HepG2 (cell line): ENCODE results near the gene PTK7. TPM values are rescaled to one million over a fixed set of nuclear protein-coding genes. Genes with fewer than 3 reads are reported as not detected.

ENCODE experiments used
- ATAC-seq: fragments of 200-7000 bp; cut with Tn5 transposase; 3 replicates; pipeline ENCODE4 v1.9.1; 2020; ENCODE audit warnings: mild to moderate bottlenecking, moderate library complexity
- BruUV-seq: library from RNA; stranded (reverse); fragments of 400-500 nt; replicated peaks from 2 replicates; lab custom pipeline; 2021; lab: Mats Ljungman, UMichigan
- CTCF ChIA-PET: fragments of 300-600 bp; formaldehyde crosslinking; extraction: SDS; loops from one replicate; lab custom pipeline; 2021; ENCODE audit warnings: low total read pairs, inconsistent platforms, low intra/inter-chr PET ratio; lab: Yijun Ruan, JAX
- POLR2A ChIA-PET: fragments of 350-600 bp; sonication (Branson Sonifier 250); formaldehyde crosslinking; loops from one replicate; lab custom pipeline; 2020; ENCODE audit warnings: antibody characterized with exemption, inconsistent platforms; lab: Yijun Ruan, JAX
- DNase-seq: peaks from one replicate; pipeline ENCODE4 v3.0.0-alpha.2; 2015; ENCODE audit warnings: low spot score
- FAIRE-seq: peaks from 3 replicates; lab custom pipeline; 2011; peaks lifted over from hg19 to GRCh38; lab: Jason Lieb, UNC
- H2AFZ ChIP-seq: one replicate; pipeline ENCODE4 v1.6.1; 2011; ENCODE audit warnings: low read length, inconsistent platforms
- H3K27ac ChIP-seq: fragments of 300-600 bp; 3 replicates; pipeline ENCODE4 v1.8.0; 2011; ENCODE audit warnings: mixed run types, mild to moderate bottlenecking, mixed read lengths, low read length, inconsistent platforms; ENCODE audit not compliant: insufficient read depth; ENCODE audit errors: extremely low read length
- H3K27me3 ChIP-seq, 2 experiments: fragments of 200-600 bp in 1 of 2; 2 replicates in 1 of 2; 3 replicates in 1 of 2; pipeline versions ENCODE4 v1.6.0 to v1.8.0; 2011; ENCODE audit warnings: low read length in 2 of 2, mild to moderate bottlenecking in 2 of 2, moderate library complexity in 2 of 2, inconsistent platforms in 1 of 2; ENCODE audit not compliant: insufficient read depth in 2 of 2, control insufficient read depth in 1 of 2
- H3K36me3 ChIP-seq, 2 experiments: fragments of 200-600 bp in 1 of 2; replicated peaks in 1 of 2; 2 replicates in 1 of 2; 3 replicates in 1 of 2; pipeline versions ENCODE4 v1.5.1 to v1.8.0; 2011; ENCODE audit warnings: low read length in 2 of 2, inconsistent platforms in 1 of 2; ENCODE audit not compliant: insufficient read depth in 2 of 2, control insufficient read depth in 1 of 2
- H3K4me1 ChIP-seq: 2 replicates; pipeline ENCODE4 v1.5.1; 2012; ENCODE audit warnings: low read length, inconsistent platforms; ENCODE audit not compliant: insufficient read depth
- H3K4me2 ChIP-seq: 2 replicates; pipeline ENCODE4 v1.6.0; 2011; ENCODE audit warnings: low read depth, low read length, inconsistent platforms
- H3K4me3 ChIP-seq, 3 experiments: fragments of 200-600 bp in 1 of 3; sonication (generic), shearing (Covaris generic) in 1 of 3; replicated peaks in 1 of 3; 2 replicates each; pipeline ENCODE4 v1.5.1; 2011 to 2016; ENCODE audit warnings: low read length in 3 of 3, inconsistent platforms in 2 of 3, low read depth in 2 of 3, mild to moderate bottlenecking in 2 of 3, control low read depth in 1 of 3, mixed read lengths in 1 of 3; ENCODE audit not compliant: insufficient read depth in 1 of 3
- H3K79me2 ChIP-seq: one replicate; pipeline ENCODE4 v1.6.1; 2011; ENCODE audit warnings: low read length, inconsistent platforms; ENCODE audit not compliant: insufficient read depth
- H3K9ac ChIP-seq: 2 replicates; pipeline ENCODE4 v1.6.0; 2011; ENCODE audit warnings: mild to moderate bottlenecking, low read depth, low read length, inconsistent platforms; ENCODE audit not compliant: insufficient read depth
- H3K9me3 ChIP-seq: 2 replicates; pipeline ENCODE4 v1.5.1; 2012; ENCODE audit warnings: mild to moderate bottlenecking, low read length
- H4K20me1 ChIP-seq: 2 replicates; pipeline ENCODE4 v1.6.0; 2011; ENCODE audit warnings: inconsistent platforms, mild to moderate bottlenecking, low read length, moderate library complexity; ENCODE audit not compliant: insufficient read depth
- AGO2 ChIP-seq: fragments of 200-400 bp; formaldehyde crosslinking; optimal IDR thresholded peaks from 2 replicates; pipeline ENCODE3; 2017; ENCODE audit warnings: mild to moderate bottlenecking, low read depth, low read length, moderate library complexity
- ATF7-NPFF ChIP-seq: sonication (generic); formaldehyde crosslinking; IDR thresholded peaks from 2 replicates; pipeline ENCODE4 v1.8.1; 2023; ENCODE audit warnings: mild to moderate bottlenecking, low read depth, missing genetic modification reagents, moderate library complexity
- BORCS8-MEF2B ChIP-seq: sonication (generic); formaldehyde crosslinking; IDR thresholded peaks from 2 replicates; pipeline ENCODE4 v1.8.0; 2022; ENCODE audit warnings: mild to moderate bottlenecking, missing genetic modification reagents
- CEBPG ChIP-seq: IDR thresholded peaks from 2 replicates; pipeline ENCODE4 v1.6.1; 2016
- DBP ChIP-seq: sonication (generic); formaldehyde crosslinking; IDR thresholded peaks from 2 replicates; pipeline ENCODE4 v1.4.0; 2020; ENCODE audit warnings: missing genetic modification reagents; ENCODE audit errors: not compliant biosample characterization
- HNF4A ChIP-seq: sonication (generic); formaldehyde crosslinking; IDR thresholded peaks from 2 replicates; pipeline ENCODE4 v1.4.0; 2020; ENCODE audit warnings: missing genetic modification reagents
- HOXA3 ChIP-seq: sonication (generic); formaldehyde crosslinking; IDR thresholded peaks from 2 replicates; pipeline ENCODE4 v1.5.0; 2020; ENCODE audit warnings: missing genetic modification reagents
- KLF15 ChIP-seq: sonication (generic); formaldehyde crosslinking; IDR thresholded peaks from 2 replicates; pipeline ENCODE4 v1.8.1; 2023; ENCODE audit warnings: borderline replicate concordance, mild to moderate bottlenecking, inconsistent platforms, missing genetic modification reagents, mixed read lengths
- MBNL3 ChIP-seq: fragments of 250-450 bp; sonication (Bioruptor Pico); conservative IDR thresholded peaks from 2 replicates; pipeline ENCODE4 v1.8.0; 2022; ENCODE audit warnings: mild to moderate bottlenecking, inconsistent platforms
- NKX3-1 ChIP-seq: sonication (generic); formaldehyde crosslinking; IDR thresholded peaks from 2 replicates; pipeline ENCODE4 v1.5.0; 2020; ENCODE audit warnings: missing genetic modification reagents
- NRL ChIP-seq: sonication (generic); formaldehyde crosslinking; IDR thresholded peaks from 2 replicates; pipeline ENCODE4 v1.5.0; 2020; ENCODE audit warnings: missing genetic modification reagents, mild to moderate bottlenecking, moderate library complexity, borderline replicate concordance
- PCBP2 ChIP-seq: fragments of 200-400 bp; formaldehyde crosslinking; optimal IDR thresholded peaks from 2 replicates; pipeline ENCODE3; 2018; ENCODE audit warnings: low read length, low read depth; ENCODE audit not compliant: poor library complexity, severe bottlenecking
- RAD21 ChIP-seq: fragments of 450-650 bp; formaldehyde crosslinking; IDR thresholded peaks from 2 replicates; pipeline ENCODE4 v1.5.0; 2020; ENCODE audit warnings: mild to moderate bottlenecking
- SRY ChIP-seq: sonication (generic); formaldehyde crosslinking; IDR thresholded peaks from 2 replicates; pipeline ENCODE4 v1.8.0; 2022; ENCODE audit warnings: mild to moderate bottlenecking, missing genetic modification reagents
- ZFP41 ChIP-seq: sonication (generic); formaldehyde crosslinking; IDR thresholded peaks from 2 replicates; pipeline ENCODE4 v1.4.0; 2020; ENCODE audit warnings: mild to moderate bottlenecking, missing genetic modification reagents, borderline replicate concordance
- ZNF598 ChIP-seq: sonication (generic); formaldehyde crosslinking; IDR thresholded peaks from 2 replicates; pipeline ENCODE4 v1.5.1; 2020; ENCODE audit warnings: mild to moderate bottlenecking, missing genetic modification reagents, borderline replicate concordance
- ZNF644 ChIP-seq: IDR thresholded peaks from 2 replicates; pipeline ENCODE4 v1.6.1; 2016; ENCODE audit warnings: low read depth
- ZNF768 ChIP-seq: sonication (generic); formaldehyde crosslinking; IDR thresholded peaks from 2 replicates; pipeline ENCODE4 v1.4.0; 2020; ENCODE audit warnings: missing genetic modification reagents
- WGBS: methylation state at CpG from one replicate; pipeline ENCODE4 v1.1.6; 2017; ENCODE audit warnings: low lambda C conversion rate; 5-methylcytosine and 5-hydroxymethylcytosine counted together
- in situ Hi-C: cut with HindIII; loops from 2 replicates; pipeline ENCODE4 v1.10.0; 2017; ENCODE audit warnings: low pct_unique_long_range_greater_than_20kb; ENCODE audit not compliant: extremely low pct_ligation_motif_present
- intact Hi-C: fragments of 100-400 bp; cut with micrococcal nuclease; formaldehyde crosslinking; loops from one replicate; pipeline ENCODE4 v1.10.0; 2022; ENCODE audit not compliant: unreplicated experiment
- polyA plus RNA-seq, 8 experiments: library from polyadenylated mRNA; depleted of rRNA in 3 of 8; stranded (reverse) in 7 of 8; unstranded in 1 of 8; fragments of >200 nt; fragmentation: Illumina TruSeq in 4 of 8; extraction: Trizol in 4 of 8; gene quantifications; 2 replicates each; pipeline versions ENCODE4 v1.2.1 to v1.2.3, GENCODE V29; 2011 to 2016; ENCODE audit warnings: low read depth in 4 of 8, missing spikeins in 1 of 8, mixed read lengths in 1 of 8; ENCODE audit not compliant: insufficient read depth in 1 of 8
- total RNA-seq, 5 experiments: library from RNA; depleted of rRNA; stranded (reverse); fragments of >200 nt; fragmentation: Illumina TruSeq; extraction: Trizol; gene quantifications; 2 replicates each; pipeline ENCODE4 v1.2.3, GENCODE V29; 2016; ENCODE audit warnings: low read depth in 1 of 5
- TF ChIP-seq, protein P1 (sequence below): sonication (generic); formaldehyde crosslinking; IDR thresholded peaks from 2 replicates; pipeline ENCODE4 v1.8.0; 2022; ENCODE audit warnings: mild to moderate bottlenecking, missing genetic modification reagents
- TF ChIP-seq, protein P2 (sequence below): sonication (generic); formaldehyde crosslinking; IDR thresholded peaks from 2 replicates; pipeline ENCODE4 v1.4.0; 2020; ENCODE audit warnings: missing genetic modification reagents, borderline replicate concordance
- TF ChIP-seq, protein P3 (sequence below): IDR thresholded peaks from 2 replicates; pipeline ENCODE4 v1.6.1; 2012; ENCODE audit warnings: low read depth, low read length, improper control_type of control experiment

The PTK7 gene
- total and polyA plus RNA-seq, 2 of the 13 experiments (the other 11 are each of a cell fraction or from before 2014, with no cell fraction given), result 98.5 to 99.8 TPM

DNA sequence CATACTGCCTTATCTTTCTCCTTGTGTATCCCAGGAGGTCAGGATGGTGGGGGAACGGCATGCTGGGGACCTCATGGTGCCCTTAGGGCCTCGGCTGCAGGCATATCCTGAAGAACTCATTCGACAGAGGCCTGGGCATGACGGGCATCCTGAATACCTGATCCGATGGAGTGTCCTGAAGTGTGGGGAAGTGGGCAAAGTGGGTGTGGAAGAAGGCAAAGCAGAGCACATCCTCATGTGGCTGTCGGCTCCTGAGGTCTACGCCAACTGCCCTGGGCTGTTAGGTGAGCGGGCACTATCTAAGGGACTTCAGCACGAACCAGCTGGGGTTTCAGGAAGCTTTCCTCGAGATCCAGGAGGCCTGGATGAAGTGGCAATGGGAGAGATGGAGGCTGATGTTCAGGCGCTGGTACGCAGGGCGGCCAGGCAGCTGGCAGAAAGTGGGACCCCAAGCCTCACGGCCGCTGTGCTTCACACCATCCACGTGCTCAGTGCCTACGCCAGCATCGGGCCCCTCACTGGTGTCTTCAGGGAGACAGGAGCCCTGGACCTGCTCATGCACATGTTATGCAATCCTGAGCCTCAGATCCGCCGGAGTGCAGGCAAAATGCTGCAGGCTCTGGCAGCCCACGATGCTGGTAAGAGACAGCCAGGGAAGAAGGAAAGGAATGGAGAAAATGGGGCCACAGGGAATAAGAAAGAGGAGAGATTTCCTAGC is 108.3 kb downstream of the PTK7 start:
- POLR2A ChIA-PET, result no interaction called here
- 0 out of 2 replicates have a peak, but pooled peaks have one; percentile 27 for TF ChIP-seq NRL (CRISPR knock-in tag)
- TF ChIP-seq PCBP2, result no peak
- no peak for TF ChIP-seq BORCS8-MEF2B (CRISPR knock-in tag)
- no peak for TF ChIP-seq ZFP41 (CRISPR knock-in tag)
- no peak for TF ChIP-seq ZNF598 (CRISPR knock-in tag)
- TF ChIP-seq CEBPG (CRISPR knock-in tag), result no peak
- TF ChIP-seq HNF4A, result no peak
- TF ChIP-seq NKX3-1 (CRISPR knock-in tag), result no peak
- TF ChIP-seq AGO2, result peak; percentile 26
- TF ChIP-seq KLF15 (CRISPR knock-in tag), result no peak
- no peak for TF ChIP-seq MBNL3 (CRISPR knock-in tag)
- TF ChIP-seq ZNF644, result no peak
- TF ChIP-seq ZNF768 (CRISPR knock-in tag), result no peak
- TF ChIP-seq SRY (CRISPR knock-in tag), result no peak
- TF ChIP-seq, protein P1, sequence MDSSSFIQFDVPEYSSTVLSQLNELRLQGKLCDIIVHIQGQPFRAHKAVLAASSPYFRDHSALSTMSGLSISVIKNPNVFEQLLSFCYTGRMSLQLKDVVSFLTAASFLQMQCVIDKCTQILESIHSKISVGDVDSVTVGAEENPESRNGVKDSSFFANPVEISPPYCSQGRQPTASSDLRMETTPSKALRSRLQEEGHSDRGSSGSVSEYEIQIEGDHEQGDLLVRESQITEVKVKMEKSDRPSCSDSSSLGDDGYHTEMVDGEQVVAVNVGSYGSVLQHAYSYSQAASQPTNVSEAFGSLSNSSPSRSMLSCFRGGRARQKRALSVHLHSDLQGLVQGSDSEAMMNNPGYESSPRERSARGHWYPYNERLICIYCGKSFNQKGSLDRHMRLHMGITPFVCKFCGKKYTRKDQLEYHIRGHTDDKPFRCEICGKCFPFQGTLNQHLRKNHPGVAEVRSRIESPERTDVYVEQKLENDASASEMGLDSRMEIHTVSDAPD (CRISPR knock-in tag), result no peak
- TF ChIP-seq ATF7-NPFF (CRISPR knock-in tag), result no peak
- TF ChIP-seq HOXA3, result no peak
- TF ChIP-seq, protein P2, sequence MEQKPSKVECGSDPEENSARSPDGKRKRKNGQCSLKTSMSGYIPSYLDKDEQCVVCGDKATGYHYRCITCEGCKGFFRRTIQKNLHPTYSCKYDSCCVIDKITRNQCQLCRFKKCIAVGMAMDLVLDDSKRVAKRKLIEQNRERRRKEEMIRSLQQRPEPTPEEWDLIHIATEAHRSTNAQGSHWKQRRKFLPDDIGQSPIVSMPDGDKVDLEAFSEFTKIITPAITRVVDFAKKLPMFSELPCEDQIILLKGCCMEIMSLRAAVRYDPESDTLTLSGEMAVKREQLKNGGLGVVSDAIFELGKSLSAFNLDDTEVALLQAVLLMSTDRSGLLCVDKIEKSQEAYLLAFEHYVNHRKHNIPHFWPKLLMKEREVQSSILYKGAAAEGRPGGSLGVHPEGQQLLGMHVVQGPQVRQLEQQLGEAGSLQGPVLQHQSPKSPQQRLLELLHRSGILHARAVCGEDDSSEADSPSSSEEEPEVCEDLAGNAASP, result no peak
- TF ChIP-seq DBP (CRISPR knock-in tag), result no peak
- TF ChIP-seq, protein P3, sequence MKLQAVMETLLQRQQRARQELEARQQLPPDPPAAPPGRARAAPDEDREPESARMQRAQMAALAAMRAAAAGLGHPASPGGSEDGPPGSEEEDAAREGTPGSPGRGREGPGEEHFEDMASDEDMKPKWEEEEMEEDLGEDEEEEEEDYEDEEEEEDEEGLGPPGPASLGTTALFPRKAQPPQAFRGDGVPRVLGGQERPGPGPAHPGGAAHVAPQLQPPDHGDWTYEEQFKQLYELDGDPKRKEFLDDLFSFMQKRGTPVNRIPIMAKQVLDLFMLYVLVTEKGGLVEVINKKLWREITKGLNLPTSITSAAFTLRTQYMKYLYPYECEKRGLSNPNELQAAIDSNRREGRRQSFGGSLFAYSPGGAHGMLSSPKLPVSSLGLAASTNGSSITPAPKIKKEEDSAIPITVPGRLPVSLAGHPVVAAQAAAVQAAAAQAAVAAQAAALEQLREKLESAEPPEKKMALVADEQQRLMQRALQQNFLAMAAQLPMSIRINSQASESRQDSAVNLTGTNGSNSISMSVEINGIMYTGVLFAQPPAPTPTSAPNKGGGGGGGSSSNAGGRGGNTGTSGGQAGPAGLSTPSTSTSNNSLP, result no peak
- no peak for TF ChIP-seq RAD21 (CRISPR knock-in tag)

More for the DNA sequence above, 108.3 kb downstream of the PTK7 start:
- FAIRE-seq, result no peak
- H3K36me3 ChIP-seq, result peaks cover 7 to 9% of the 10 kb centered on the region in 2 experiments
- no TSS peak for BruUV-seq
- no peaks in the 10 kb centered on the region for H4K20me1 ChIP-seq
- H3K9ac ChIP-seq, result no peak overlapping the region
- H3K4me3 ChIP-seq, result no peak overlapping the region
- 92% methylated on average over 21 of the region's 21 CpGs for WGBS
- in situ Hi-C loops, result no loop called here
- no peaks in the 10 kb centered on the region; a peak in 1 of 5 replicates for H3K27me3 ChIP-seq
- no peak overlapping the region for H2AFZ ChIP-seq
- CTCF ChIA-PET, result no interaction called here
- H3K4me1 ChIP-seq, result peaks cover 23% of the 10 kb centered on the region
- no peak overlapping the region for H3K27ac ChIP-seq
- no peak for ATAC-seq
- intact Hi-C loops, result no loop called here
- no peak for DNase-seq
- no peaks in the 10 kb centered on the region for H3K9me3 ChIP-seq
- no peak overlapping the region for H3K4me2 ChIP-seq
- H3K79me2 ChIP-seq, result no peaks in the 10 kb centered on the region
